HepG2 (cell line): ENCODE results near the gene SPAG9. TPM values are rescaled to one million over a fixed set of nuclear protein-coding genes. Genes with fewer than 3 reads are reported as not detected.
A peak's percentile ranks its signal among the peaks of the same experiment; 100 is the strongest.

Source experiments
- BORCS8-MEF2B ChIP-seq: sonication (generic); formaldehyde crosslinking; IDR thresholded peaks from 2 replicates; pipeline ENCODE4 v1.8.0; 2022; ENCODE audit warnings: mild to moderate bottlenecking, missing genetic modification reagents
- CENPT ChIP-seq: sonication (generic); formaldehyde crosslinking; IDR thresholded peaks from 2 replicates; pipeline ENCODE4 v1.8.0; 2022; ENCODE audit warnings: low read depth, mild to moderate bottlenecking, moderate library complexity, missing genetic modification reagents
- ELF1 ChIP-seq: sonication (generic); formaldehyde crosslinking; IDR thresholded peaks from 2 replicates; pipeline ENCODE4 v1.4.0; 2020; ENCODE audit warnings: missing genetic modification reagents
- MYNN ChIP-seq: sonication (generic); formaldehyde crosslinking; IDR thresholded peaks from 2 replicates; pipeline ENCODE4 v1.4.0; 2020; ENCODE audit warnings: mild to moderate bottlenecking, low read depth, missing genetic modification reagents
- NFE2L2 ChIP-seq: fragments of 150-350 bp; IDR thresholded peaks from 2 replicates; pipeline ENCODE4 v1.6.1; 2014; ENCODE audit warnings: low read length
- NR2C2 ChIP-seq: sonication (generic); formaldehyde crosslinking; IDR thresholded peaks from 2 replicates; pipeline ENCODE4 v1.4.0; 2020; ENCODE audit warnings: missing genetic modification reagents, mild to moderate bottlenecking, moderate library complexity, borderline replicate concordance
- PCBP1 ChIP-seq: fragments of 200-400 bp; formaldehyde crosslinking; IDR thresholded peaks from 2 replicates; pipeline ENCODE4 v1.6.1; 2017; ENCODE audit warnings: mild to moderate bottlenecking, low read depth, low read length, borderline replicate concordance
- SNAPC2 ChIP-seq: sonication (generic); formaldehyde crosslinking; IDR thresholded peaks from 2 replicates; pipeline ENCODE4 v1.8.1; 2022; ENCODE audit warnings: mild to moderate bottlenecking, missing genetic modification reagents
- SP4 ChIP-seq: sonication (generic); formaldehyde crosslinking; IDR thresholded peaks from 2 replicates; pipeline ENCODE4 v1.8.1; 2023; ENCODE audit warnings: mild to moderate bottlenecking, missing genetic modification reagents
- TBP ChIP-seq: sonication (generic); formaldehyde crosslinking; IDR thresholded peaks from 2 replicates; pipeline ENCODE4 v1.5.0; 2020; ENCODE audit warnings: missing genetic modification reagents
- TP53 ChIP-seq: sonication (generic); formaldehyde crosslinking; conservative IDR thresholded peaks from 2 replicates; pipeline ENCODE4 v1.4.0; 2020; ENCODE audit warnings: missing genetic modification reagents
- ZNF251 ChIP-seq: sonication (generic); formaldehyde crosslinking; IDR thresholded peaks from 2 replicates; pipeline ENCODE4 v1.9.0; 2021; ENCODE audit warnings: mild to moderate bottlenecking, missing genetic modification reagents
- ZNF329 ChIP-seq: sonication (generic); formaldehyde crosslinking; IDR thresholded peaks from 2 replicates; pipeline ENCODE4 v1.9.0; 2021; ENCODE audit warnings: low read depth, mild to moderate bottlenecking, missing genetic modification reagents
- ZNF44 ChIP-seq: sonication (generic); formaldehyde crosslinking; IDR thresholded peaks from 2 replicates; pipeline ENCODE4 v1.5.1; 2020; ENCODE audit warnings: mild to moderate bottlenecking, missing genetic modification reagents
- ZNF674 ChIP-seq: sonication (generic); formaldehyde crosslinking; IDR thresholded peaks from 2 replicates; pipeline ENCODE4 v1.5.0; 2020; ENCODE audit warnings: low read depth, mild to moderate bottlenecking, missing genetic modification reagents
- ZNF7 ChIP-seq: IDR thresholded peaks from 2 replicates; pipeline ENCODE4 v1.6.1; 2016; ENCODE audit warnings: missing biosample characterization, missing genetic modification reagents
- ZNF776 ChIP-seq: sonication (generic); formaldehyde crosslinking; IDR thresholded peaks from 2 replicates; pipeline ENCODE4 v1.4.0; 2020; ENCODE audit warnings: mild to moderate bottlenecking, missing genetic modification reagents
- ZSCAN29 ChIP-seq: sonication (generic); formaldehyde crosslinking; conservative IDR thresholded peaks from 2 replicates; pipeline ENCODE4 v1.4.0; 2020; ENCODE audit warnings: mild to moderate bottlenecking, missing genetic modification reagents
- ZZZ3 ChIP-seq: sonication (generic); formaldehyde crosslinking; IDR thresholded peaks from 2 replicates; pipeline ENCODE4 v1.4.0; 2020; ENCODE audit warnings: missing genetic modification reagents, mild to moderate bottlenecking, borderline replicate concordance
- polyA plus RNA-seq, 8 experiments: library from polyadenylated mRNA; depleted of rRNA in 3 of 8; stranded (reverse) in 7 of 8; unstranded in 1 of 8; fragments of >200 nt; fragmentation: Illumina TruSeq in 4 of 8; extraction: Trizol in 4 of 8; gene quantifications; 2 replicates each; pipeline versions ENCODE4 v1.2.1 to v1.2.3, GENCODE V29; 2011 to 2016; ENCODE audit warnings: low read depth in 4 of 8, missing spikeins in 1 of 8, mixed read lengths in 1 of 8; ENCODE audit not compliant: insufficient read depth in 1 of 8
- total RNA-seq, 5 experiments: library from RNA; depleted of rRNA; stranded (reverse); fragments of >200 nt; fragmentation: Illumina TruSeq; extraction: Trizol; gene quantifications; 2 replicates each; pipeline ENCODE4 v1.2.3, GENCODE V29; 2016; ENCODE audit warnings: low read depth in 1 of 5
- TF ChIP-seq, protein P1 (sequence below): sonication (generic); formaldehyde crosslinking; IDR thresholded peaks from 2 replicates; pipeline ENCODE4 v1.5.1; 2020; ENCODE audit warnings: mild to moderate bottlenecking, missing genetic modification reagents
- TF ChIP-seq, protein P2 (sequence below): IDR thresholded peaks from 2 replicates; pipeline ENCODE4 v1.6.1; 2016
- TF ChIP-seq, protein P3 (sequence below): sonication (generic); formaldehyde crosslinking; IDR thresholded peaks from 2 replicates; pipeline ENCODE4 v1.4.0; 2020; ENCODE audit warnings: missing genetic modification reagents
- TF ChIP-seq, protein P4 (sequence below): sonication (generic); formaldehyde crosslinking; IDR thresholded peaks from 2 replicates; pipeline ENCODE4; 2020; ENCODE audit warnings: missing genetic modification reagents, mild to moderate bottlenecking, borderline replicate concordance

SPAG9 gene
- total and polyA plus RNA-seq, 2 of the 13 experiments (the other 11 are each of a cell fraction or from before 2014, with no cell fraction given): 43.2 to 78.6 TPM

DNA sequence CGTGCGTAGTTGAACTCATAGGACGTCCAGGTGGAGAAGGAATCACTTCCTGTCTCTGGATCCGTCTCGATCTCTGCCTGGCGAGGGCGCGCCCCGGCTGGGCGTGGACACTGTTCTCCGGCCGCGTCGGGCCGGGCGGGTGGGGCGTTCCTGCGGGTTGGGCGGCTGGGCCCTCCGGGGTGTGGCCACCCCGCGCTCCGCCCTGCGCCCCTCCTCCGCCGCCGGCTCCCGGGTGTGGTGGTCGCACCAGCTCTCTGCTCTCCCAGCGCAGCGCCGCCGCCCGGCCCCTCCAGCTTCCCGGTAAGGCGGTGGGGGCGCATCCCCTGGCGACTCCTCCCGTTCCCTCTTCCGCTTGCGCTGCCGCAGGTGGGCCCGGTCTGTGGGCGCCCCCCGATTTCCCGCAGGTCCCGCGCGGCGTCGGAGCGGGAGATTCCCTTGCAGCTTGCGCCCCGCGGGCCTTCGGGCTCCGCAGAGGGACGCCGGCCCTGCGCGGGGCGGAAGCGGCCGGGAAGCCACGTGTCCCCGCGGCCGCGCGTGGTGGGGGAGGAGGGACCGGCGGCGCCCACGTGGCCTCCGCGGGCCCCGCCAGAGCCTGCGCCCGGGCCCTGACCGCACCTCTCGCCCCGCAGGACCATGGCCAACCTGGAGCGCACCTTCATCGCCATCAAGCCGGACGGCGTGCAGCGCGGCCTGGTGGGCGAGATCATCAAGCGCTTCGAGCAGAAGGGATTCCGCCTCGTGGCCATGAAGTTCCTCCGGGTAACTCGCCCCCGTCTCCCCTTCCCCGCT, 45.7 kb upstream of the SPAG9 start, which contains the start of gene NME2 (continued):
- TF ChIP-seq, protein P1, sequence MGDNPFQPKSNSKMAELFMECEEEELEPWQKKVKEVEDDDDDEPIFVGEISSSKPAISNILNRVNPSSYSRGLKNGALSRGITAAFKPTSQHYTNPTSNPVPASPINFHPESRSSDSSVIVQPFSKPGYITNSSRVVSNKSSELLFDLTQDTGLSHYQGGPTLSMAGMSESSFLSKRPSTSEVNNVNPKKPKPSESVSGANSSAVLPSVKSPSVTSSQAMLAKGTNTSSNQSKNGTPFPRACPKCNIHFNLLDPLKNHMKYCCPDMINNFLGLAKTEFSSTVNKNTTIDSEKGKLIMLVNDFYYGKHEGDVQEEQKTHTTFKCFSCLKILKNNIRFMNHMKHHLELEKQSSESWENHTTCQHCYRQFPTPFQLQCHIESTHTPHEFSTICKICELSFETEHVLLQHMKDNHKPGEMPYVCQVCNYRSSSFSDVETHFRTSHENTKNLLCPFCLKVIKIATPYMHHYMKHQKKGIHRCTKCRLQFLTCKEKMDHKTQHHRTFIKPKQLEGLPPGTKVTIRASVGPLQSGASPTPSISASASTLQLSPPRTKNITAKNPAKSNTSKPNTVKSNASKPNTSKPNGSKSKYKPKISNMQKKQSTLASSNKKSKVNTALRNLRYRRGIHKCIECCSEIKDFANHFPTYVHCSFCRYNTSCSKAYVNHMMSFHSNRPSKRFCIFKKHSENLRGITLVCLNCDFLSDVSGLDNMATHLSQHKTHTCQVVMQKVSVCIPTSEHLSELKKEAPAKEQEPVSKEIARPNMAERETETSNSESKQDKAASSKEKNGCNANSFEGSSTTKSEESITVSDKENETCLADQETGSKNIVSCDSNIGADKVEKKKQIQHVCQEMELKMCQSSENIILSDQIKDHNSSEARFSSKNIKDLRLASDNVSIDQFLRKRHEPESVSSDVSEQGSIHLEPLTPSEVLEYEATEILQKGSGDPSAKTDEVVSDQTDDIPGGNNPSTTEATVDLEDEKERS (CRISPR knock-in tag): 0 out of 2 replicates have a peak, but pooled peaks have one; percentile 33
- TF ChIP-seq, protein P2, sequence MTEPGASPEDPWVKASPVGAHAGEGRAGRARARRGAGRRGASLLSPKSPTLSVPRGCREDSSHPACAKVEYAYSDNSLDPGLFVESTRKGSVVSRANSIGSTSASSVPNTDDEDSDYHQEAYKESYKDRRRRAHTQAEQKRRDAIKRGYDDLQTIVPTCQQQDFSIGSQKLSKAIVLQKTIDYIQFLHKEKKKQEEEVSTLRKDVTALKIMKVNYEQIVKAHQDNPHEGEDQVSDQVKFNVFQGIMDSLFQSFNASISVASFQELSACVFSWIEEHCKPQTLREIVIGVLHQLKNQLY (CRISPR knock-in tag): peak; percentile 54
- TF ChIP-seq ELF1 (CRISPR knock-in tag) (peak; percentile 67), ZNF776 (CRISPR knock-in tag) (peak; percentile 94; the same call in 1 of the 2 replicates), NR2C2 (CRISPR knock-in tag) (peak; percentile 94), ZNF674 (peak; percentile 93; the same call in 1 of the 2 replicates), NFE2L2 (no peak), BORCS8-MEF2B (0 out of 2 replicates have a peak, but pooled peaks have one; percentile 9), ZNF329 (CRISPR knock-in tag) (no peak), ZNF251 (CRISPR knock-in tag) (no peak), ZSCAN29 (no peak), ZNF44 (CRISPR knock-in tag) (no peak), PCBP1 (no peak), CENPT (peak; percentile 70; the same call in 1 of the 2 replicates), ZNF7 (CRISPR knock-in tag) (0 out of 2 replicates have a peak, but pooled peaks have one; percentile 4), TBP (CRISPR knock-in tag) (no peak), MYNN (peak; percentile 75; the same call in 1 of the 2 replicates), SP4 (CRISPR knock-in tag) (peak; percentile 71), TP53 (CRISPR knock-in tag) (no peak), SNAPC2 (CRISPR knock-in tag) (no peak), ZZZ3 (CRISPR knock-in tag) (no peak)
- TF ChIP-seq, protein P3, sequence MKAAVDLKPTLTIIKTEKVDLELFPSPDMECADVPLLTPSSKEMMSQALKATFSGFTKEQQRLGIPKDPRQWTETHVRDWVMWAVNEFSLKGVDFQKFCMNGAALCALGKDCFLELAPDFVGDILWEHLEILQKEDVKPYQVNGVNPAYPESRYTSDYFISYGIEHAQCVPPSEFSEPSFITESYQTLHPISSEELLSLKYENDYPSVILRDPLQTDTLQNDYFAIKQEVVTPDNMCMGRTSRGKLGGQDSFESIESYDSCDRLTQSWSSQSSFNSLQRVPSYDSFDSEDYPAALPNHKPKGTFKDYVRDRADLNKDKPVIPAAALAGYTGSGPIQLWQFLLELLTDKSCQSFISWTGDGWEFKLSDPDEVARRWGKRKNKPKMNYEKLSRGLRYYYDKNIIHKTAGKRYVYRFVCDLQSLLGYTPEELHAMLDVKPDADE (CRISPR knock-in tag): no peak
- TF ChIP-seq, protein P4, sequence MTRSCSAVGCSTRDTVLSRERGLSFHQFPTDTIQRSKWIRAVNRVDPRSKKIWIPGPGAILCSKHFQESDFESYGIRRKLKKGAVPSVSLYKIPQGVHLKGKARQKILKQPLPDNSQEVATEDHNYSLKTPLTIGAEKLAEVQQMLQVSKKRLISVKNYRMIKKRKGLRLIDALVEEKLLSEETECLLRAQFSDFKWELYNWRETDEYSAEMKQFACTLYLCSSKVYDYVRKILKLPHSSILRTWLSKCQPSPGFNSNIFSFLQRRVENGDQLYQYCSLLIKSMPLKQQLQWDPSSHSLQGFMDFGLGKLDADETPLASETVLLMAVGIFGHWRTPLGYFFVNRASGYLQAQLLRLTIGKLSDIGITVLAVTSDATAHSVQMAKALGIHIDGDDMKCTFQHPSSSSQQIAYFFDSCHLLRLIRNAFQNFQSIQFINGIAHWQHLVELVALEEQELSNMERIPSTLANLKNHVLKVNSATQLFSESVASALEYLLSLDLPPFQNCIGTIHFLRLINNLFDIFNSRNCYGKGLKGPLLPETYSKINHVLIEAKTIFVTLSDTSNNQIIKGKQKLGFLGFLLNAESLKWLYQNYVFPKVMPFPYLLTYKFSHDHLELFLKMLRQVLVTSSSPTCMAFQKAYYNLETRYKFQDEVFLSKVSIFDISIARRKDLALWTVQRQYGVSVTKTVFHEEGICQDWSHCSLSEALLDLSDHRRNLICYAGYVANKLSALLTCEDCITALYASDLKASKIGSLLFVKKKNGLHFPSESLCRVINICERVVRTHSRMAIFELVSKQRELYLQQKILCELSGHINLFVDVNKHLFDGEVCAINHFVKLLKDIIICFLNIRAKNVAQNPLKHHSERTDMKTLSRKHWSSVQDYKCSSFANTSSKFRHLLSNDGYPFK (CRISPR knock-in tag): no peak
